Vagina (tissue), 2 donors: ENCODE measurements around the gene CHST5. TPM values are rescaled to one million over a fixed set of nuclear protein-coding genes. Genes with fewer than 3 reads are reported as not detected.

Experiments
- DNase-seq, 2 donors: peaks; one replicate each; pipeline ENCODE4 v3.0.0-alpha.2; 2017; ENCODE audit errors: extremely low spot score in 2 of 2
- H3K27ac ChIP-seq: fragments of 200-600 bp; sonication (generic); one replicate; pipeline ENCODE4 v1.5.1; 2019
- H3K27me3 ChIP-seq: fragments of 200-600 bp; sonication (generic); one replicate; pipeline ENCODE4 v1.5.1; 2019
- H3K36me3 ChIP-seq, 2 donors: fragments of 200-600 bp; sonication (generic); one replicate each; pipeline ENCODE4 v1.5.1; 2017 to 2019
- H3K4me1 ChIP-seq: fragments of 200-600 bp; sonication (generic); one replicate; pipeline ENCODE4 v1.5.1; 2019
- H3K4me3 ChIP-seq, 2 donors: fragments of 200-600 bp; sonication (generic); 1 replicate in 1 of 2; 2 replicates in 1 of 2; pipeline ENCODE4 v1.5.1; 2016 to 2019
- H3K9me3 ChIP-seq: fragments of 200-600 bp; sonication (generic); one replicate; pipeline ENCODE4 v1.5.1; 2019
- POLR2A ChIP-seq, 2 donors: fragments of 450-650 bp; IDR thresholded peaks; one replicate each; pipeline ENCODE4 v1.6.1; 2017; ENCODE audit warnings: antibody characterized with exemption in 2 of 2, mild to moderate bottlenecking in 2 of 2, moderate library complexity in 2 of 2
- POLR2AphosphoS5 ChIP-seq, 2 donors: sonication (generic); formaldehyde crosslinking; IDR thresholded peaks; one replicate each; pipeline ENCODE4 v1.9.0; 2017; ENCODE audit warnings: antibody characterized with exemption in 2 of 2, mild to moderate bottlenecking in 2 of 2, low read depth in 1 of 2; ENCODE audit not compliant: insufficient read depth in 1 of 2
- intact Hi-C: fragments of 100-400 bp; cut with DNase I; formaldehyde crosslinking; loops from one replicate; pipeline ENCODE4 v1.15.1; 2023
- total RNA-seq: library from RNA; depleted of rRNA; stranded (reverse); fragments of >200 nt; gene quantifications from one replicate; pipeline ENCODE4 v1.2.3, GENCODE V29; 2016
- TF ChIP-seq, protein P1 (sequence below), 3 experiments: fragments of 450-650 bp in 2 of 3; fragments of 200-600 bp in 1 of 3; sonication (generic) in 1 of 3; IDR thresholded peaks; one replicate each; pipeline ENCODE4 v1.5.1; 2017 to 2019; ENCODE audit warnings: antibody characterized with exemption in 3 of 3, mild to moderate bottlenecking in 2 of 3, moderate library complexity in 2 of 3

CHST5 gene
- total RNA-seq, 1 donor from 2014 or later = not detected

DNA sequence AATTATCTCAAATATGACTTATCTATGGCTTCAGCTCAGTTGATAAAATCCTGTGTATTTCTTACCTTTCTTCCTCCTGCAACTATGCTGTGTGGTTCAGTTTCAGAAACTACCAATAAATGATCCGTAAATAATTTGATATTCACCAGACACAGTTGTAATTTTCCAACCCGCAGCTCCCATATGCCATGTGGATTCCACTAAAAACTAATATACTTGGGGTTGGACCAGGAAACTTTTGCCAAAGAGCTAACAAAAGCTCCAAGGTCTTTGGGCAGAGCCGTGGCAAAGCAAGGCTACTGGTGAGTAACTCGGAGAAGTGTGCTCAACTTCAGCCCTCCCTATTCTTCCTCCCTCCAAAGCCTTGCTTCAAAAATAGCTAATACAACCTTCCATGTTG lies 38.4 kb downstream of the CHST5 start:
- Histone ChIP-seq H3K9me3 (no peaks in the 10 kb centered on the region), H3K4me1 (peaks cover 12% of the 10 kb centered on the region), H3K27ac (no peak overlapping the region), H3K36me3 (no peaks in the 10 kb centered on the region), H3K4me3 (no peak overlapping the region), H3K27me3 (no peaks in the 10 kb centered on the region)
- no peak for DNase-seq
- intact Hi-C loops = no loop called here
- TF ChIP-seq POLR2AphosphoS5 (IDR thresholded peaks at IDR 0.05; ENCODE audit: insufficient read depth in 1 of 2, low read depth in 1 of 2) = no peak
- TF ChIP-seq POLR2A (IDR thresholded peaks at IDR 0.05) = no peak
- TF ChIP-seq, protein P1, sequence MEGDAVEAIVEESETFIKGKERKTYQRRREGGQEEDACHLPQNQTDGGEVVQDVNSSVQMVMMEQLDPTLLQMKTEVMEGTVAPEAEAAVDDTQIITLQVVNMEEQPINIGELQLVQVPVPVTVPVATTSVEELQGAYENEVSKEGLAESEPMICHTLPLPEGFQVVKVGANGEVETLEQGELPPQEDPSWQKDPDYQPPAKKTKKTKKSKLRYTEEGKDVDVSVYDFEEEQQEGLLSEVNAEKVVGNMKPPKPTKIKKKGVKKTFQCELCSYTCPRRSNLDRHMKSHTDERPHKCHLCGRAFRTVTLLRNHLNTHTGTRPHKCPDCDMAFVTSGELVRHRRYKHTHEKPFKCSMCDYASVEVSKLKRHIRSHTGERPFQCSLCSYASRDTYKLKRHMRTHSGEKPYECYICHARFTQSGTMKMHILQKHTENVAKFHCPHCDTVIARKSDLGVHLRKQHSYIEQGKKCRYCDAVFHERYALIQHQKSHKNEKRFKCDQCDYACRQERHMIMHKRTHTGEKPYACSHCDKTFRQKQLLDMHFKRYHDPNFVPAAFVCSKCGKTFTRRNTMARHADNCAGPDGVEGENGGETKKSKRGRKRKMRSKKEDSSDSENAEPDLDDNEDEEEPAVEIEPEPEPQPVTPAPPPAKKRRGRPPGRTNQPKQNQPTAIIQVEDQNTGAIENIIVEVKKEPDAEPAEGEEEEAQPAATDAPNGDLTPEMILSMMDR (IDR thresholded peaks at IDR 0.05) = no peak

DNA sequence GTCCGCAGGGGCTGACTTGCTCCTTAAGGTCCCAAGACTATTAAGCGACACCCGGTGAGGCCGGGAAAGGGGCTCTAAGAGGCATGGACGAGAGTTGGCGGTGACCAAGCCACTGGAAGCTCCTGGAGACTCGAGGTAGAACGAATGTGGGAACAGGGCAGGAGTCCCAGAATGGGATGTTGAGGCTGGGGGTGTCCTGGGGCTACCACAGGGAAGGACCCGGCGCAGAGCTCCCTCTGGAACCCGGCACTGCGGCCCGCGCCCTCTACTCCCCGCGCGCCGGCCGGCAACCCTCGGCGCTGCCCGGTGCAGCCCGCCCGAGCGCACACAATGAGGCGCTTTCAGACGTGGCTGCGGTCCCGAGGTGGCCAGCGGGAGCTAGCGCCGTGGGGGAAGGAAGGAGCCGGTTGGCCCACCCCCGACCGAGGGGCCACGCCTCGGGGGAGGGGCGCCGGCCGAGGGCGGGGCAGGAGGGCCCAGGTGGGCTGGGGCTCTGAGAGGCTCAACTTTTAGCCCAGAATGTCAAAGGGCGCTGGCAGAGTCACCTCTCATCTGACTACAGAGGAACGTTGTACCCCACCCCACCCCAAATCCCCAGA lies 40.7 kb downstream of the CHST5 start, which contains the start of gene CHST6:
CHST6 (minus strand) TSS at position 366 of the 599 bp plus-strand sequence. CDS start 15,613 bp downstream, outside the sequence.
- intact Hi-C loops = no loop called here
- Histone ChIP-seq H3K4me3 (peak within 1 kb of the TSS; percentile 40), H3K27ac (no peak within 1 kb of the TSS), H3K9me3 (no peaks in the 10 kb centered on the region), H3K4me1 (peaks cover 12% of the 10 kb centered on the region), H3K36me3 (no peaks in the 10 kb centered on the region), H3K27me3 (no peaks in the 10 kb centered on the region)
- no peak for DNase-seq
- TF ChIP-seq POLR2A (IDR thresholded peaks at IDR 0.05) (no peak), POLR2AphosphoS5 (IDR thresholded peaks at IDR 0.05; ENCODE audit: insufficient read depth in 1 of 2, low read depth in 1 of 2) (no peak)
- TF ChIP-seq, protein P1 (IDR thresholded peaks at IDR 0.05) = no peak

DNA sequence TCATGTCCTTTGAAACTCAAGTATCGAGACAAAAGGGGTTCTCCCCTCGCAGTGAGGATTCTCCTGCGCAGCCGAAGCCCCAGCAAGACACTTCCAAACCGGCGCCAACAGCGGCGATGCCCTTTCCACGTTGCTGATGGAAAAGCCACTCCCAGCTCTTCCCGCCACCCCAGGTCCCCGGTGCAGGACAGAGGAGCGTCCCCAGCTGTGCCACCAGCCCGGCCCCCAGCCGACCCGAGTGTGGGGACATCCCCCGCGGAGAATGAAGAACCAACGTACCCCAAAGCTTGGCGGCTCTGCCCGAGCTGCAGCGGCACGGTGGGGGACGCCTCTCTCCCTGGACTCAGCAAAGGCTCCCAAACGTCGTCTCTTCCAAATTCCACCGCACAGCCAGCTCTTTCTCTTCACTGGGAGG lies 41.2 kb downstream of the CHST5 start:
- Histone ChIP-seq H3K27ac (no peak overlapping the region), H3K4me1 (peaks cover 12% of the 10 kb centered on the region), H3K36me3 (no peaks in the 10 kb centered on the region), H3K27me3 (no peaks in the 10 kb centered on the region), H3K4me3 (peak overlapping the region; percentile 40), H3K9me3 (no peaks in the 10 kb centered on the region)
- no peak for DNase-seq
- TF ChIP-seq POLR2A (IDR thresholded peaks at IDR 0.05) = no peak
- TF ChIP-seq POLR2AphosphoS5 (IDR thresholded peaks at IDR 0.05; ENCODE audit: insufficient read depth in 1 of 2, low read depth in 1 of 2) = no peak
- TF ChIP-seq, protein P1 (IDR thresholded peaks at IDR 0.05) = no peak
- intact Hi-C loops = no loop called here

DNA sequence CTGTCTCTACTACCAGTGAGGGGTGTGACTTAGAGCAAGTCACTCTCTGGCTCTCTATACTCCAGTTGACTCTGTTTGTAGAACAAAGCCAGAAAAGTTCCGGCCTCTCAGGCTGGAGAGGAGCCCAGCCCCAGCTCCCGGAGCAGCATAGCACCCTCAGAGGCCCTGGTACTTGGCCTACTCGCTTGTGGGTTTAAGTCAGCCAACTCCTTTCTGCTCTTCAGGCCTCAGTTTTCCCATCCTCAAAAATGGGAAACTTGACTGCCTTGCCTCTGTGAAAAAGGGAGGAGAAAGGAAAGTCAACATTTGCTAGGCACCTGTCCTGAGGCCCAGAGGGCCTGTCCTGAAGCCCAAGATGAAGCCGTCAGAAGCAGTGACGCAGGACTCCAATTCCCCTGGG lies 41.7 kb downstream of the CHST5 start:
- Histone ChIP-seq H3K27ac (no peak overlapping the region), H3K4me3 (peak overlapping the region in 1 of 2 donors; percentile 40), H3K27me3 (no peaks in the 10 kb centered on the region), H3K9me3 (no peaks in the 10 kb centered on the region), H3K4me1 (peaks cover 12% of the 10 kb centered on the region), H3K36me3 (no peaks in the 10 kb centered on the region)
- intact Hi-C loops = no loop called here
- TF ChIP-seq POLR2AphosphoS5 (IDR thresholded peaks at IDR 0.05; ENCODE audit: insufficient read depth in 1 of 2, low read depth in 1 of 2) (no peak), POLR2A (IDR thresholded peaks at IDR 0.05) (no peak)
- TF ChIP-seq, protein P1 (IDR thresholded peaks at IDR 0.05) = no peak
- no peak for DNase-seq

DNA sequence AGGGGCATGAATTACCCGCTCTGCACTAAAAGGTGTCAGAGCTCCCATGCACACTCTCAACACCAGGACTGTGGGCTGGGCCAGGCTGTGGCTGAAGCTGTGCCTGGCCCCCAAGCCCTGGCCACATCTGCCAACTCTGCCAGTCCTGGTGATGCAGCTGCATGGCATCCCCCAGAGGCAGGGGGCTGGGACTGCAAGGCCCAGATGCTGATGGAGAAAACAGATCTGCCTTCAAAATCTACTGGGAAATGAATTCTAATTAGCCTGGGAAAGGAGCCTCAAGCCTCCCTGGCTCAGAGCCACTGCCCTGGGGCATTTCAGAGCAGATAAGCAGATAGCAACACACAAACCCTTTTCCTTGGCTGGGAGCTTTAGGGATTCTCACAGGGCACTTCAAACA lies 44.0 kb downstream of the CHST5 start:
- no peak overlapping the region for H3K27ac ChIP-seq
- H3K27me3 ChIP-seq = no peaks in the 10 kb centered on the region
- DNase-seq = no peak
- peaks cover 12% of the 10 kb centered on the region for H3K4me1 ChIP-seq
- H3K36me3 ChIP-seq = no peaks in the 10 kb centered on the region
- H3K9me3 ChIP-seq = no peaks in the 10 kb centered on the region
- TF ChIP-seq, protein P1 (IDR thresholded peaks at IDR 0.05) = no peak
- TF ChIP-seq POLR2A (IDR thresholded peaks at IDR 0.05) (no peak), POLR2AphosphoS5 (IDR thresholded peaks at IDR 0.05; ENCODE audit: insufficient read depth in 1 of 2, low read depth in 1 of 2) (no peak)
- intact Hi-C loops = no loop called here
- H3K4me3 ChIP-seq = no peak overlapping the region
